K562 (cell line): ENCODE measurements around the gene MACF1. TPM values are rescaled to one million over a fixed set of nuclear protein-coding genes. Genes with fewer than 3 reads are reported as not detected.

Source experiments
- CTBP1 ChIP-seq: fragments of 450-650 bp; IDR thresholded peaks from 2 replicates; pipeline ENCODE4 v1.6.1; 2016; ENCODE audit warnings: borderline replicate concordance
- FOS ChIP-seq: IDR thresholded peaks from 3 replicates; pipeline ENCODE4 v1.6.1; 2011; ENCODE audit not compliant: insufficient read length; ENCODE audit errors: extremely low read depth
- MBD2 ChIP-seq: sonication (generic); IDR thresholded peaks from 2 replicates; pipeline ENCODE4 v1.6.1; 2016; ENCODE audit warnings: low read depth, borderline replicate concordance
- MEIS2 ChIP-seq: fragments of 450-650 bp; IDR thresholded peaks from 2 replicates; pipeline ENCODE4 v1.6.1; 2014; ENCODE audit warnings: mild to moderate bottlenecking; ENCODE audit not compliant: partially characterized antibody
- SAFB2 ChIP-seq: fragments of 200-400 bp; formaldehyde crosslinking; IDR thresholded peaks from 2 replicates; pipeline ENCODE4 v1.6.1; 2018; ENCODE audit warnings: borderline replicate concordance, low read length, low read depth, moderate library complexity; ENCODE audit not compliant: severe bottlenecking
- SMARCA4 ChIP-seq: fragments of 450-650 bp; IDR thresholded peaks from 2 replicates; pipeline ENCODE4 v1.6.1; 2016
- SPI1 ChIP-seq: IDR thresholded peaks from 2 replicates; pipeline ENCODE4 v1.6.1; 2011; ENCODE audit warnings: low read depth, low read length, control low read depth, borderline replicate concordance
- polyA plus RNA-seq, 8 experiments: library from polyadenylated mRNA; depleted of rRNA in 4 of 8; stranded (reverse) in 5 of 8; unstranded in 3 of 8; fragments of >200 nt; fragmentation: Nextera tagmentation in 2 of 8; fragmentation: Illumina TruSeq in 1 of 8; extraction: Ambion mirVana in 2 of 8; extraction: Trizol in 1 of 8; gene quantifications; 2 replicates each; pipeline versions ENCODE4 v1.2.1 to v1.2.3, GENCODE V29; 2011 to 2014; ENCODE audit warnings: inconsistent platforms in 1 of 8, missing spikeins in 1 of 8
- total RNA-seq, 7 experiments: library from RNA; depleted of rRNA in 6 of 7; stranded (reverse); fragments of >200 nt in 6 of 7; fragmentation: Illumina TruSeq in 2 of 7; extraction: Trizol in 2 of 7; gene quantifications; 2 replicates each; pipeline versions ENCODE4 v1.2.1 to v1.2.3, GENCODE V29; 2011 to 2021; ENCODE audit warnings: low replicate concordance in 1 of 7
- TF ChIP-seq, protein P1 (sequence below): fragments of 200-800 bp; sonication (Bioruptor generic); IDR thresholded peaks from 2 replicates; pipeline ENCODE4 v1.6.1; 2017; ENCODE audit warnings: missing genetic modification characterization, missing compliant biosample characterization
- TF ChIP-seq, protein P2 (sequence below): fragments of 250-450 bp; sonication (Bioruptor Pico); IDR thresholded peaks from 2 replicates; pipeline ENCODE4 v1.4.0; 2020; ENCODE audit warnings: mild to moderate bottlenecking, moderate library complexity
- TF ChIP-seq, protein P3 (sequence below), 3 experiments: fragments of 200-800 bp in 1 of 3; sonication (Bioruptor generic) in 1 of 3; sonication (generic) in 1 of 3; formaldehyde crosslinking in 1 of 3; IDR thresholded peaks; 2 replicates each; pipeline versions ENCODE4 v1.6.1 to v1.8.0; 2016 to 2022; ENCODE audit warnings: mild to moderate bottlenecking in 2 of 3, missing compliant biosample characterization in 2 of 3, missing genetic modification characterization in 2 of 3, missing genetic modification reagents in 1 of 3
- TF ChIP-seq, protein P4 (sequence below): fragments of 450-650 bp; IDR thresholded peaks from 2 replicates; pipeline ENCODE4 v1.6.1; 2017; ENCODE audit warnings: antibody characterized with exemption, mild to moderate bottlenecking
- TF ChIP-seq, protein P5 (sequence below), 2 experiments: fragments of 450-650 bp; conservative IDR thresholded peaks; 2 replicates each; pipeline ENCODE4 v1.6.1; 2017; ENCODE audit warnings: mild to moderate bottlenecking in 2 of 2, moderate library complexity in 2 of 2

The MACF1 gene
- total and polyA plus RNA-seq, 9 of the 15 experiments (the other 6 are each of a cell fraction or from before 2014, with no cell fraction given) = 13.2 to 232 (median 112) TPM

DNA sequence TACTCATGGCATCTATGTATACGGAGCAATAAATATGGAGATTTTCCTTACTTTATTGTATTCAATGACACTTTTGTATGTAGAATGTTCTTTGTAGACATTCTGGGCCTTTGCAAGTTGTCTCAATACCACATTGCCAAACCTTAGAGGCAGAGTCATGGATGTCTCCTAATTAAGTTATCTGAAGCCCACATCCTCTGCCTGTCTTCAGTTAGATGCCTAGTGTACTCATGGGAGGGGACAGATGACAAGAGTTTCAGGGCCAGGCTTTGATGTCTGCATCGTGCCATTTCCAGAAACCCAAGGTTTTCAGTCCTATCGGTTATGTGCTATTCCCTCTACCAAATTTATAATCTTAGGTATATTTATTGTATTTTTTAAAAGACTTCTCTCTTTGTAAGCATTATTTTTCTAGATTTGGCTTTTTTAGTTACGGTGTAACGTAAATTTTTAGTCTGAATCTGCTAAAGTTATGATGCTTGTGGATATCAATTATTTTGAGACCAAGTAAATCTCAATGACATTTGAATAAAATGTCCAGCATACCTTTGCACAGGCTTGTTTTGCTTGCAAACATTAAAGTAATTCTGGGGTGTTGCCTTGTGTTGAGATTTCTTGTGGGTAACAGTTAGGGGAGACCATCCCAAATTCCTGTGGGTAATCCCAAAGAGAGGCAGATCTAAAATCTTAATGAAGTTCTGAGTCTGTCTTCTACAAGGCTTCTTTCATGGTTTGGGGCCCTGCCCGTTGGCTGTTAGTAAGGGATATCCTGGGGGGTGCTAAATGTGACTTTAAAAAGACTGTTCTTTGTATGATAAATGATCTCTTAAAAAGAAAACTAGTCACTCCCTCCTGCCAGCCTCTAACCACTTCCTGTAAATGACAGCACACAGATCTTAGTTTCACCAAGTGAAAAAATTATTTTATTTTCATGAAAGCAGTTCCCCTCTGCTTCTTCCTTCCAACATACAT, 8.0 kb upstream of the MACF1 start (continued):
- TF ChIP-seq, protein P1, sequence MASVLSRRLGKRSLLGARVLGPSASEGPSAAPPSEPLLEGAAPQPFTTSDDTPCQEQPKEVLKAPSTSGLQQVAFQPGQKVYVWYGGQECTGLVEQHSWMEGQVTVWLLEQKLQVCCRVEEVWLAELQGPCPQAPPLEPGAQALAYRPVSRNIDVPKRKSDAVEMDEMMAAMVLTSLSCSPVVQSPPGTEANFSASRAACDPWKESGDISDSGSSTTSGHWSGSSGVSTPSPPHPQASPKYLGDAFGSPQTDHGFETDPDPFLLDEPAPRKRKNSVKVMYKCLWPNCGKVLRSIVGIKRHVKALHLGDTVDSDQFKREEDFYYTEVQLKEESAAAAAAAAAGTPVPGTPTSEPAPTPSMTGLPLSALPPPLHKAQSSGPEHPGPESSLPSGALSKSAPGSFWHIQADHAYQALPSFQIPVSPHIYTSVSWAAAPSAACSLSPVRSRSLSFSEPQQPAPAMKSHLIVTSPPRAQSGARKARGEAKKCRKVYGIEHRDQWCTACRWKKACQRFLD (CRISPR knock-in tag) = peak; percentile 9; the same call in 1 of the 2 replicates
- TF ChIP-seq, protein P2, sequence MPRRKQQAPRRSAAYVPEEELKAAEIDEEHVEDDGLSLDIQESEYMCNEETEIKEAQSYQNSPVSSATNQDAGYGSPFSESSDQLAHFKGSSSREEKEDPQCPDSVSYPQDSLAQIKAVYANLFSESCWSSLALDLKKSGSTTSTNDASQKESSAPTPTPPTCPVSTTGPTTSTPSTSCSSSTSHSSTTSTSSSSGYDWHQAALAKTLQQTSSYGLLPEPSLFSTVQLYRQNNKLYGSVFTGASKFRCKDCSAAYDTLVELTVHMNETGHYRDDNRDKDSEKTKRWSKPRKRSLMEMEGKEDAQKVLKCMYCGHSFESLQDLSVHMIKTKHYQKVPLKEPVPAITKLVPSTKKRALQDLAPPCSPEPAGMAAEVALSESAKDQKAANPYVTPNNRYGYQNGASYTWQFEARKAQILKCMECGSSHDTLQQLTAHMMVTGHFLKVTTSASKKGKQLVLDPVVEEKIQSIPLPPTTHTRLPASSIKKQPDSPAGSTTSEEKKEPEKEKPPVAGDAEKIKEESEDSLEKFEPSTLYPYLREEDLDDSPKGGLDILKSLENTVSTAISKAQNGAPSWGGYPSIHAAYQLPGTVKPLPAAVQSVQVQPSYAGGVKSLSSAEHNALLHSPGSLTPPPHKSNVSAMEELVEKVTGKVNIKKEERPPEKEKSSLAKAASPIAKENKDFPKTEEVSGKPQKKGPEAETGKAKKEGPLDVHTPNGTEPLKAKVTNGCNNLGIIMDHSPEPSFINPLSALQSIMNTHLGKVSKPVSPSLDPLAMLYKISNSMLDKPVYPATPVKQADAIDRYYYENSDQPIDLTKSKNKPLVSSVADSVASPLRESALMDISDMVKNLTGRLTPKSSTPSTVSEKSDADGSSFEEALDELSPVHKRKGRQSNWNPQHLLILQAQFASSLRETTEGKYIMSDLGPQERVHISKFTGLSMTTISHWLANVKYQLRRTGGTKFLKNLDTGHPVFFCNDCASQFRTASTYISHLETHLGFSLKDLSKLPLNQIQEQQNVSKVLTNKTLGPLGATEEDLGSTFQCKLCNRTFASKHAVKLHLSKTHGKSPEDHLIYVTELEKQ (CRISPR knock-in tag) = 0 out of 2 replicates have a peak, but pooled peaks have one; percentile 22
- no peak for TF ChIP-seq FOS
- TF ChIP-seq, protein P3, sequence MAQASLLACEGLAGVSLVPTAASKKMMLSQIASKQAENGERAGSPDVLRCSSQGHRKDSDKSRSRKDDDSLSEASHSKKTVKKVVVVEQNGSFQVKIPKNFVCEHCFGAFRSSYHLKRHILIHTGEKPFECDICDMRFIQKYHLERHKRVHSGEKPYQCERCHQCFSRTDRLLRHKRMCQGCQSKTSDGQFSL (CRISPR knock-in tag; IDR thresholded peaks at IDR 0.05) = peak; percentile 73
- TF ChIP-seq, protein P3 (tag; IDR thresholded peaks at IDR 0.05) = peak in 1 of 2 experiments; percentile 50; a peak in 1 of 4 replicates
- TF ChIP-seq CTBP1 = no peak
- no peak for TF ChIP-seq MBD2
- TF ChIP-seq SAFB2 = no peak
- TF ChIP-seq, protein P4, sequence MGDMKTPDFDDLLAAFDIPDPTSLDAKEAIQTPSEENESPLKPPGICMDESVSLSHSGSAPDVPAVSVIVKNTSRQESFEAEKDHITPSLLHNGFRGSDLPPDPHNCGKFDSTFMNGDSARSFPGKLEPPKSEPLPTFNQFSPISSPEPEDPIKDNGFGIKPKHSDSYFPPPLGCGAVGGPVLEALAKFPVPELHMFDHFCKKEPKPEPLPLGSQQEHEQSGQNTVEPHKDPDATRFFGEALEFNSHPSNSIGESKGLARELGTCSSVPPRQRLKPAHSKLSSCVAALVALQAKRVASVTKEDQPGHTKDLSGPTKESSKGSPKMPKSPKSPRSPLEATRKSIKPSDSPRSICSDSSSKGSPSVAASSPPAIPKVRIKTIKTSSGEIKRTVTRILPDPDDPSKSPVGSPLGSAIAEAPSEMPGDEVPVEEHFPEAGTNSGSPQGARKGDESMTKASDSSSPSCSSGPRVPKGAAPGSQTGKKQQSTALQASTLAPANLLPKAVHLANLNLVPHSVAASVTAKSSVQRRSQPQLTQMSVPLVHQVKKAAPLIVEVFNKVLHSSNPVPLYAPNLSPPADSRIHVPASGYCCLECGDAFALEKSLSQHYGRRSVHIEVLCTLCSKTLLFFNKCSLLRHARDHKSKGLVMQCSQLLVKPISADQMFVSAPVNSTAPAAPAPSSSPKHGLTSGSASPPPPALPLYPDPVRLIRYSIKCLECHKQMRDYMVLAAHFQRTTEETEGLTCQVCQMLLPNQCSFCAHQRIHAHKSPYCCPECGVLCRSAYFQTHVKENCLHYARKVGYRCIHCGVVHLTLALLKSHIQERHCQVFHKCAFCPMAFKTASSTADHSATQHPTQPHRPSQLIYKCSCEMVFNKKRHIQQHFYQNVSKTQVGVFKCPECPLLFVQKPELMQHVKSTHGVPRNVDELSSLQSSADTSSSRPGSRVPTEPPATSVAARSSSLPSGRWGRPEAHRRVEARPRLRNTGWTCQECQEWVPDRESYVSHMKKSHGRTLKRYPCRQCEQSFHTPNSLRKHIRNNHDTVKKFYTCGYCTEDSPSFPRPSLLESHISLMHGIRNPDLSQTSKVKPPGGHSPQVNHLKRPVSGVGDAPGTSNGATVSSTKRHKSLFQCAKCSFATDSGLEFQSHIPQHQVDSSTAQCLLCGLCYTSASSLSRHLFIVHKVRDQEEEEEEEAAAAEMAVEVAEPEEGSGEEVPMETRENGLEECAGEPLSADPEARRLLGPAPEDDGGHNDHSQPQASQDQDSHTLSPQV = 0 out of 2 replicates have a peak, but pooled peaks have one; percentile 33
- peak; percentile 44 for TF ChIP-seq SMARCA4
- TF ChIP-seq, protein P5, sequence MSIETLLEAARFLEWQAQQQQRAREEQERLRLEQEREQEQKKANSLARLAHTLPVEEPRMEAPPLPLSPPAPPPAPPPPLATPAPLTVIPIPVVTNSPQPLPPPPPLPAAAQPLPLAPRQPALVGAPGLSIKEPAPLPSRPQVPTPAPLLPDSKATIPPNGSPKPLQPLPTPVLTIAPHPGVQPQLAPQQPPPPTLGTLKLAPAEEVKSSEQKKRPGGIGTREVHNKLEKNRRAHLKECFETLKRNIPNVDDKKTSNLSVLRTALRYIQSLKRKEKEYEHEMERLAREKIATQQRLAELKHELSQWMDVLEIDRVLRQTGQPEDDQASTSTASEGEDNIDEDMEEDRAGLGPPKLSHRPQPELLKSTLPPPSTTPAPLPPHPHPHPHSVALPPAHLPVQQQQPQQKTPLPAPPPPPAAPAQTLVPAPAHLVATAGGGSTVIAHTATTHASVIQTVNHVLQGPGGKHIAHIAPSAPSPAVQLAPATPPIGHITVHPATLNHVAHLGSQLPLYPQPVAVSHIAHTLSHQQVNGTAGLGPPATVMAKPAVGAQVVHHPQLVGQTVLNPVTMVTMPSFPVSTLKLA (conservative IDR thresholded peaks at IDR 0.05) = peak in 1 of 2 experiments; percentile 27; a peak in 1 of 4 replicates
- peak; percentile 86 for TF ChIP-seq SPI1
- TF ChIP-seq MEIS2 = peak; percentile 91
